ENCODE data around the gene NTN1.

Gene NTN1

DNA sequence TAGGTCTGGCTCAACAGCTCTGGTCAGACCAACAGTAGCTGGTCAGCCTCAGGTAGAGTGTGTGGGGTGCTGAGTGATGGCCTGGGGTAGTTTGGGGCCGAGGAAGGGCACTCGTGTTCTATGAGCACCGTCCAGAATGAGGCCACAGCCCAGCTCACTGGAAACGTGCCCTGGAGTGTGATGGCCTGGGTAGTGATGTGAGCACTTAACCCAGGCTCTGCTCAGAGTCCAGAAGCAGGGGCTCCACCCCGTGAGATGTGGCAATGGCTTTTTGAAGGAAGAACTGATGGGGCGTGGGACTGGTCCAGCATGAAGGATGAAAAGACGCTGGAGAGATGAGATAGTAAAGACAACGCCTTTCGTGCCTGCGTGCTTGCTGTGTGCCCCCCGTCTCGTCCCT is 35.3 kb downstream of the NTN1 start:
- Histone ChIP-seq H3K4me1 (ENCODE audit: control insufficient read depth, low read length) (no peaks in the 10 kb centered on the region), H3K27me3 (ENCODE audit: control insufficient read depth, low read length) (no peaks in the 10 kb centered on the region), H3K9me2 (replicated peaks; ENCODE audit: control insufficient read depth, low read length) (no peaks in the 10 kb centered on the region), H4K20me1 (ENCODE audit: control insufficient read depth, insufficient read depth, low read depth, low read length) (no peaks in the 10 kb centered on the region), H3K4me3 (ENCODE audit: low read length) (no peak overlapping the region), H3F3A (ENCODE audit: control insufficient read depth, insufficient read depth) (no peaks in the 10 kb centered on the region), H3K36me3 (ENCODE audit: control insufficient read depth, low read length) (no peaks in the 10 kb centered on the region), H3K9me3 (ENCODE audit: control insufficient read depth, insufficient read depth, low read length) (no peaks in the 10 kb centered on the region), H3K4me2 (ENCODE audit: low read length) (no peak overlapping the region), H3K79me2 (ENCODE audit: control insufficient read depth, low read length) (no peaks in the 10 kb centered on the region), H3K27ac (ENCODE audit: low read depth, low read length) (no peak overlapping the region)
- TF ChIP-seq, protein P1, sequence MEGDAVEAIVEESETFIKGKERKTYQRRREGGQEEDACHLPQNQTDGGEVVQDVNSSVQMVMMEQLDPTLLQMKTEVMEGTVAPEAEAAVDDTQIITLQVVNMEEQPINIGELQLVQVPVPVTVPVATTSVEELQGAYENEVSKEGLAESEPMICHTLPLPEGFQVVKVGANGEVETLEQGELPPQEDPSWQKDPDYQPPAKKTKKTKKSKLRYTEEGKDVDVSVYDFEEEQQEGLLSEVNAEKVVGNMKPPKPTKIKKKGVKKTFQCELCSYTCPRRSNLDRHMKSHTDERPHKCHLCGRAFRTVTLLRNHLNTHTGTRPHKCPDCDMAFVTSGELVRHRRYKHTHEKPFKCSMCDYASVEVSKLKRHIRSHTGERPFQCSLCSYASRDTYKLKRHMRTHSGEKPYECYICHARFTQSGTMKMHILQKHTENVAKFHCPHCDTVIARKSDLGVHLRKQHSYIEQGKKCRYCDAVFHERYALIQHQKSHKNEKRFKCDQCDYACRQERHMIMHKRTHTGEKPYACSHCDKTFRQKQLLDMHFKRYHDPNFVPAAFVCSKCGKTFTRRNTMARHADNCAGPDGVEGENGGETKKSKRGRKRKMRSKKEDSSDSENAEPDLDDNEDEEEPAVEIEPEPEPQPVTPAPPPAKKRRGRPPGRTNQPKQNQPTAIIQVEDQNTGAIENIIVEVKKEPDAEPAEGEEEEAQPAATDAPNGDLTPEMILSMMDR (IDR thresholded peaks at IDR 0.05; ENCODE audit: low read depth, low read length, poor library complexity, severe bottlenecking) = no peak
- no peak for TF ChIP-seq EZH2phosphoT487 (IDR thresholded peaks at IDR 0.05; ENCODE audit: borderline replicate concordance, low read length)

GRCh38 chr17:9057310-9057709 is 36.0 kb downstream of the NTN1 start:
- H3F3A ChIP-seq (ENCODE audit: control insufficient read depth, insufficient read depth) = no peaks in the 10 kb centered on the region
- TF ChIP-seq EZH2phosphoT487 (IDR thresholded peaks at IDR 0.05; ENCODE audit: borderline replicate concordance, low read length) = no peak
- TF ChIP-seq, protein P1 (IDR thresholded peaks at IDR 0.05; ENCODE audit: low read depth, low read length, poor library complexity, severe bottlenecking) = no peak
- H3K4me3 ChIP-seq (ENCODE audit: low read length) = no peak overlapping the region
- no peaks in the 10 kb centered on the region for H4K20me1 ChIP-seq (ENCODE audit: control insufficient read depth, insufficient read depth, low read depth, low read length)
- no peaks in the 10 kb centered on the region for H3K27me3 ChIP-seq (ENCODE audit: control insufficient read depth, low read length)
- H3K27ac ChIP-seq (ENCODE audit: low read depth, low read length) = no peak overlapping the region
- no peaks in the 10 kb centered on the region for H3K4me1 ChIP-seq (ENCODE audit: control insufficient read depth, low read length)
- no peak overlapping the region for H3K4me2 ChIP-seq (ENCODE audit: low read length)
- no peaks in the 10 kb centered on the region for H3K79me2 ChIP-seq (ENCODE audit: control insufficient read depth, low read length)
- no peaks in the 10 kb centered on the region for H3K36me3 ChIP-seq (ENCODE audit: control insufficient read depth, low read length)
- no peaks in the 10 kb centered on the region for H3K9me2 ChIP-seq (replicated peaks; ENCODE audit: control insufficient read depth, low read length)
- H3K9me3 ChIP-seq (ENCODE audit: control insufficient read depth, insufficient read depth, low read length) = no peaks in the 10 kb centered on the region

- Histone ChIP-seq H3K9me3 (ENCODE audit: control insufficient read depth, insufficient read depth, low read length) (no peaks in the 10 kb centered on the region), H3K4me1 (ENCODE audit: control insufficient read depth, low read length) (no peaks in the 10 kb centered on the region), H3K36me3 (ENCODE audit: control insufficient read depth, low read length) (no peaks in the 10 kb centered on the region), H3K4me2 (ENCODE audit: low read length) (no peak overlapping the region), H3K79me2 (ENCODE audit: control insufficient read depth, low read length) (no peaks in the 10 kb centered on the region), H3K9me2 (replicated peaks; ENCODE audit: control insufficient read depth, low read length) (no peaks in the 10 kb centered on the region), H3K27me3 (ENCODE audit: control insufficient read depth, low read length) (no peaks in the 10 kb centered on the region), H4K20me1 (ENCODE audit: control insufficient read depth, insufficient read depth, low read depth, low read length) (no peaks in the 10 kb centered on the region), H3K27ac (ENCODE audit: low read depth, low read length) (no peak overlapping the region), H3K4me3 (ENCODE audit: low read length) (no peak overlapping the region), H3F3A (ENCODE audit: control insufficient read depth, insufficient read depth) (no peaks in the 10 kb centered on the region)
- no peak for TF ChIP-seq EZH2phosphoT487 (IDR thresholded peaks at IDR 0.05; ENCODE audit: borderline replicate concordance, low read length)
- TF ChIP-seq, protein P1 (IDR thresholded peaks at IDR 0.05; ENCODE audit: low read depth, low read length, poor library complexity, severe bottlenecking) = no peak
Measured at GRCh38 chr17:9062399-9062902, 41.1 kb downstream of the NTN1 start.

Measured in DOHH2 (cell line).